ENCODE data around the gene OR11A1. TPM values are rescaled to one million over a fixed set of nuclear protein-coding genes. Genes with fewer than 3 reads are reported as not detected.

OR11A1 gene
- total RNA-seq, 1 donor from 2014 or later, result not detected

GRCh38 chr6:29495571-29495970 is 38.7 kb upstream of the OR11A1 start:
- Mint-ChIP-seq H3K36me3 (ENCODE audit: insufficient read depth) (no peaks in the 10 kb centered on the region), H3K27ac (no peak overlapping the region), H3K9me3 (ENCODE audit: low read depth) (no peaks in the 10 kb centered on the region), H3K4me3 (ENCODE audit: low read depth) (no peak overlapping the region), H3K4me1 (ENCODE audit: low read depth) (no peaks in the 10 kb centered on the region), H3K27me3 (peaks cover 23% of the 10 kb centered on the region)
- TF ChIP-seq CTCF (IDR thresholded peaks at IDR 0.05; ENCODE audit: unreplicated experiment), result no peak
- no peak for DNase-seq (ENCODE audit: low spot score, unreplicated experiment)

GRCh38 chr6:29494131-29494530 is 37.3 kb upstream of the OR11A1 start:
- no peak for DNase-seq (ENCODE audit: low spot score, unreplicated experiment)
- no peak overlapping the region for H3K4me3 Mint-ChIP-seq (ENCODE audit: low read depth)
- peaks cover 23% of the 10 kb centered on the region for H3K27me3 Mint-ChIP-seq
- TF ChIP-seq CTCF (IDR thresholded peaks at IDR 0.05; ENCODE audit: unreplicated experiment), result no peak
- H3K9me3 Mint-ChIP-seq (ENCODE audit: low read depth), result peaks cover 2% of the 10 kb centered on the region
- H3K27ac Mint-ChIP-seq, result no peak overlapping the region
- no peaks in the 10 kb centered on the region for H3K36me3 Mint-ChIP-seq (ENCODE audit: insufficient read depth)
- no peaks in the 10 kb centered on the region for H3K4me1 Mint-ChIP-seq (ENCODE audit: low read depth)

DNA sequence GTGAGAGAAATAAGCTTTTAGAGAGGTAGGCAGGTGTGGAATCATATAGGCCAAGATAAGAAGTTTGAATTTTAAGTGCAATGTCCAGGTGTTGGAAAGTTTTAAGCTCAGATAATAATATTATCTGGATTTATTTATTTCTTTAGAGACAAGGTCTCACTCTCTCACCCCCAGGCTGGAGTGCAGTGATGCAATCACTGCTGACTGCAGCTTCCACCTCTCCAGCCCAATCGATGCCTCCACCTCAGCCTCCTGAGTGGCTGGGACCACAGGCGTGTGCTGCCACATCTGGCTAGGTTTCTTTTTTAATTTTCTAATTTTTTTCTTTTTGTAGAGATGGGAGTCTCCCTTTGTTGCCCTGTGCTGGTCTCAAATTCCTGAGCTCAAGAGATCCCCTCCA is 36.4 kb upstream of the OR11A1 start:
- no peak for TF ChIP-seq CTCF (IDR thresholded peaks at IDR 0.05; ENCODE audit: unreplicated experiment)
- Mint-ChIP-seq H3K27me3 (peaks cover 23% of the 10 kb centered on the region), H3K4me1 (ENCODE audit: low read depth) (no peaks in the 10 kb centered on the region), H3K9me3 (ENCODE audit: low read depth) (peaks cover 2% of the 10 kb centered on the region), H3K27ac (no peak overlapping the region), H3K4me3 (ENCODE audit: low read depth) (no peak overlapping the region), H3K36me3 (ENCODE audit: insufficient read depth) (no peaks in the 10 kb centered on the region)
- DNase-seq (ENCODE audit: low spot score, unreplicated experiment), result no peak

DNA sequence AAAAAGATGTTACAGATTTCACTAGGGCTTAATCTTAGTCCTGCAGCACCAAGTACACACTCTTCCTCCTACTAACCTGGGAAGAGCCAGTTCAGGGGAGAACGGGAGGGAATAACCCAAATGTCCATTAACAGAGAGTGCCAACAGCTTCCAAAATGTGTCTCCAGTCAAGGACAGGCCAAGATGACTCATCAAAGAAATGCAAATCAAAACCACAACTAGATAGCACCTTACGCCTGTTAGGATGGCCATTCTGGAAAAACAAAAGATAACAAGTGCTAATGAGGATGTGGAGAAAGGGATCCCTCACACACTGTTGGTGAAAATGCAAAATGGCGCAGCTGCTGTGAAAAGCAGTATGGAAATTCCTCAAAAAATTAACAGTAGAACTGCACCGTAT is 34.7 kb upstream of the OR11A1 start:
- no peaks in the 10 kb centered on the region for H3K4me1 Mint-ChIP-seq (ENCODE audit: low read depth)
- no peaks in the 10 kb centered on the region for H3K36me3 Mint-ChIP-seq (ENCODE audit: insufficient read depth)
- no peak for TF ChIP-seq CTCF (IDR thresholded peaks at IDR 0.05; ENCODE audit: unreplicated experiment)
- no peak overlapping the region for H3K27ac Mint-ChIP-seq
- no peak for DNase-seq (ENCODE audit: low spot score, unreplicated experiment)
- H3K9me3 Mint-ChIP-seq (ENCODE audit: low read depth), result peaks cover 2% of the 10 kb centered on the region
- H3K4me3 Mint-ChIP-seq (ENCODE audit: low read depth), result no peak overlapping the region
- peaks cover 15% of the 10 kb centered on the region for H3K27me3 Mint-ChIP-seq

GRCh38 chr6:29490552-29490951 is 33.7 kb upstream of the OR11A1 start:
- H3K4me1 Mint-ChIP-seq (ENCODE audit: low read depth), result no peaks in the 10 kb centered on the region

More at GRCh38 chr6:29490552-29490951, 33.7 kb upstream of the OR11A1 start:
- H3K36me3 Mint-ChIP-seq (ENCODE audit: insufficient read depth), result no peaks in the 10 kb centered on the region
- DNase-seq (ENCODE audit: low spot score, unreplicated experiment), result no peak
- no peak overlapping the region for H3K27ac Mint-ChIP-seq
- H3K4me3 Mint-ChIP-seq (ENCODE audit: low read depth), result no peak overlapping the region
- peaks cover 2% of the 10 kb centered on the region for H3K9me3 Mint-ChIP-seq (ENCODE audit: low read depth)
- peaks cover 12% of the 10 kb centered on the region for H3K27me3 Mint-ChIP-seq
- no peak for TF ChIP-seq CTCF (IDR thresholded peaks at IDR 0.05; ENCODE audit: unreplicated experiment)

All from progenitor cell of endocrine pancreas (in vitro differentiated cells).